OCI-LY1 (cell line): ENCODE measurements around the gene PTPN14.

ENCODE experiments used
- CTCF ChIP-seq: fragments of 200-600 bp; sonication (generic), shearing (Covaris generic); IDR thresholded peaks from 2 replicates; pipeline ENCODE4 v1.5.1; 2017; ENCODE audit warnings: mild to moderate bottlenecking, antibody characterized with exemption, low read length, moderate library complexity, mixed read lengths
- EZH2 ChIP-seq: fragments of 200-600 bp; sonication (generic), shearing (Covaris generic); IDR thresholded peaks from 2 replicates; pipeline ENCODE4 v1.8.0; 2017; ENCODE audit warnings: borderline replicate concordance, mixed run types, mild to moderate bottlenecking, antibody characterized with exemption, low read length, moderate library complexity, mixed read lengths

- TF ChIP-seq CTCF = no peak
- TF ChIP-seq EZH2 = no peak
These were observed 136.7 kb downstream of the PTPN14 start for GRCh38 chr1:214414691-214415090.
